ENCODE data around the gene SERPINB4.
"Not testable (repeated sequence)": the region's sequence is repeated elsewhere in the genome, so short reads cannot be mapped to it uniquely, and the experiment has no call there.

SERPINB4 gene

DNA sequence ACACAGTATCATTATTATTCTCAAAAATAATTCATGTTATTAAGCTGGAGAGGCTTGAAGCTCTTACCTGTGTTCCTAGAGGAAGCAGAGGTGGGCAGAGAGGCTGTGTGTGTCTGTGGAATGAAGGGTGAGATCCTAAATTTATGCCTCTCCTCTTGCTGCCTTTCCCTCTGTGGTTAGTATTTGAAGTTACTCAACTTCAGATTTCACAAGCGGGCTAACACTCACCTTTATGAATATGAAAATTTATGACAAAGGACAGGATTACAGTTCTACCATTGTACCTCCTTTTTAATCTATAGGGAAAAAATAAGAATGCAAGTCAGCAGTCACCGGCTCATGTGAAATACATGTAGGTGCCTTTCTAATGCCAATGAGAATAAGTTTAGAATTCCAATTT lies at the start of gene SERPINB4:
TSS of gene SERPINB4 (minus strand) at position 115 of the 400 bp plus-strand sequence. CDS start 679 bp downstream, outside the sequence.
- not testable (repeated sequence) for DNase-seq (ENCODE audit: low read depth)

- no peak for DNase-seq (ENCODE audit: low read depth)
Observed at GRCh38 chr18:63689064-63689463, 45.0 kb upstream of the SERPINB4 start.

- DNase-seq (ENCODE audit: low read depth), result no peak
Observed at GRCh38 chr18:63686871-63687270, 42.8 kb upstream of the SERPINB4 start.

GRCh38 chr18:63684718-63685117 lies 40.7 kb upstream of the SERPINB4 start:
- no peak for DNase-seq (ENCODE audit: low read depth)

- DNase-seq (ENCODE audit: low read depth), result no peak
Observed at GRCh38 chr18:63683890-63684289, 39.8 kb upstream of the SERPINB4 start.

DNA sequence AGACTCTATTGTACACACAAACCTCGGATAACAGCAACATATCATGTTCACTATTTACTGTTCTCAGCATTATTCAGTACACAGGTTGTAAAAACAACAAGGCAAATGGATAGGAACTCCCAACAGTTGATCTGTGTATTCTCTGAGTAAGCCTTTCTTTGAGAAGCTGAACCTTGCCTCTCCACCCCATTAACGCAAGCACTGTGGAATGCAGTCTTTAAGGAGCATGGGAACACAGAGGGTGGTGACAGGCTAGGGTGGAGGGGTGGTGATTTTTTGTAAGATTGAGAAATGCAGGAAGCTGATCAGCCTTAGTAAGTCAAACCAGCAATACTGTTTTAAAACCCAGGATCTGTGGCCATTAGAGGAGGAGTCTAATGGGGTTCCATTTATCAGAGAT lies 39.1 kb upstream of the SERPINB4 start:
- DNase-seq (ENCODE audit: low read depth), result peak; percentile 89

GRCh38 chr18:63681449-63682340 lies 37.6 kb upstream of the SERPINB4 start:
- no peak for DNase-seq (ENCODE audit: low read depth)

DNA sequence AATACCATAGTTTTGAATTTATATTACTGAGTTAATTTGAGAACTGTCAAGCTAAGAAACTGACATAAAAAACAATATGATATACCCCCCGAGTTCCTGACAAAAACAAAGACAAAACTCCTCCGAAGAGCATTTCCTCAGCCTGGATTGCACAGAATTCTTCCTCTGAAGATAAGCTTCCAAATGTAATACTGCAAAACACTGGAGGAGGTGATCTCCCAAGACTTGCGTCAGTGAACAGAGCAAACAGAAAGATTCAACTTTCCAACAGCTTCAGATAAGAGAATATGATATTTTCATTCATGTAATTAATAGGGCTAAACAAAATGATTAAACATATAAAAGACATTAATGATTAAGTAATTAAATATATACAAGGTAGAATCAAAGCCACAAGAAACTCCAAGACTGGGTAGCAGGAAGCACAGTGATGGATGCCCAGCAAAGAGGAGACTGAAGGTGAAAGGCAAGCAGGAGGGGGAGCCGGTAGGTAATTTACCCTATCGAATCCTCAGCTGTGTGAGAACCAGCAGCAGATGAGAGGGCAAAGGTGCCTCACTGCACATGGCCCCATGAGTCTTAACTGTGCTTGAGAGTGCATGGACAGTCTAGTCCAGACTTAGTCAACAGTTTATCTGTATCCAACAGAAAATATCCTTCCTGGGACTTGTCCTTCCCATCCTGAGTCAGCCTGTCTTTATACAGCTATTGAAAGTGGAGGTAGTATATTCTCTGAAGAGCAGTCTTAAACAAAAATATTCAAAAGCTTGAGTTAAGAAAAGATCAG lies 36.0 kb upstream of the SERPINB4 start:
- DNase-seq (ENCODE audit: low read depth), result no peak

DNA sequence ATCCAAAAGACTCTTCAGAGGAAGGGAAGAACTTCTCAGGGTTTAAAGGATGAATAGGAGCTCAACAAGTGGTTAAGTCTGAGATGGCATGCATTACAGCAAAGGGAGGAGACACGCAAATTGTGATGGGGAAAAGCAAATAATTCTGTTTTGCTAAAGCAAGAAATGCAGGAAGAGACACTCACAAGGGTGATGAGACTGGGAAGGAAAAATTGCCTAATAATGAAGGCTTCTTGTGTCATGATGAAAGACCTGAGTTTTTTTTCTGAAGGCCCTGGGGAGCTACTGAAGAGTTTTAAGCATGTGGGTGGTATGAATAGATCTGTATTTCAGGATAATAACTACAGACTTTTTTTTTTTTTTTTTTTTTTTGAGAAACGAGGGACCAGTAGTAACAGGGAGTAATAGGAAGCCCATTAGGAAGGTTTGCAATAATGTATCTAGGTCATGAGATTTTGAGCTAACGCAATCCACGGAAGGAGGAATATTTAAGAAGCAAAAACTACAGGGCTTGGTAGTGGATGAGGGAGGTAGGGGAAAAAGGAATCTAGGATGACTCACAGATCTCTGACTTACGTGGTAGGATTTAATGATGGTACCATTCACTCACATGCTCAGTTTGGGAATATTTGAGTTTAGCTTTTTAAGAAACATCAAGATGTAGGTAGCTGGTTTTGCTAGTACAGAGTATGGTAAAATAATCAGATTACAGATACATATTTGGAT lies 33.6 kb upstream of the SERPINB4 start:
- DNase-seq (ENCODE audit: low read depth), result peak; percentile 30

GRCh38 chr18:63676526-63677323 lies 32.7 kb upstream of the SERPINB4 start:
- no peak for DNase-seq (ENCODE audit: low read depth)

DNA sequence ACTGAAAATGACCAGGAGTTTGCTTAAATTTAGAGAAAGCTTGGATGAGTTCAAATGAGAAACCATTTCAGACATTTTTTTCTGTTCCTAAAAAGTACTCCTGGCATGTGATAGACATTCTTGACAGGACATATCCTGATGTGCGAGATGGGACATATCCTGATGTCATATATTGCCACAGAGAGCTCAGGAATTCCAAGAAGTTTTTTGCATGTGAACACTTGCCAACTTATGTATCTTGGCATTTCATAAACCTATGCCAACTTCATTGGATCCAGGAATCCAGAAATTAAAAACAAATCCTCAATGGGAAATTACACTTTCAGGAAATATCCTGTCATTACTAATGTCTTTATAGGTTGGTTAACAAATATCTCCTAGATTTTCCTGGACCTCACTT lies 20.5 kb upstream of the SERPINB4 start:
- DNase-seq (ENCODE audit: low read depth), result no peak

DNA sequence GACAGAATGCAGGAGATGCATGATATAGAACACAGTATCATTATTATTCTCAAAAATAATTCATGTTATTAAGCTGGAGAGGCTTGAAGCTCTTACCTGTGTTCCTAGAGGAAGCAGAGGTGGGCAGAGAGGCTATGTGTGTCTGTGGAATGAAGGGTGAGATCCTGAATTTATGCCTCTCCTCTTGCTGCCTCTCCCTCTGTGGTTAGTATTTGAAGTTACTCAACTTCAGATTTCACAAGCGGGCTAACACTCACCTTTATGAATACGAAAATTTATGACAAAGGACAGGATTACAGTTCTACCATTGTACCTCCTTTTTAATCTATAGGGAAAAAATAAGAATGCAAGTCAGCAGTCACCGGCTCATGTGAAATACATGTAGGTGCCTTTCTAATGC lies 17.7 kb upstream of the SERPINB4 start, which contains the start of gene SERPINB3:
TSS of gene SERPINB3 (minus strand) at position 144 of the 400 bp plus-strand sequence. CDS start 677 bp downstream, outside the sequence.
- DNase-seq (ENCODE audit: low read depth), result not testable (repeated sequence)

DNA sequence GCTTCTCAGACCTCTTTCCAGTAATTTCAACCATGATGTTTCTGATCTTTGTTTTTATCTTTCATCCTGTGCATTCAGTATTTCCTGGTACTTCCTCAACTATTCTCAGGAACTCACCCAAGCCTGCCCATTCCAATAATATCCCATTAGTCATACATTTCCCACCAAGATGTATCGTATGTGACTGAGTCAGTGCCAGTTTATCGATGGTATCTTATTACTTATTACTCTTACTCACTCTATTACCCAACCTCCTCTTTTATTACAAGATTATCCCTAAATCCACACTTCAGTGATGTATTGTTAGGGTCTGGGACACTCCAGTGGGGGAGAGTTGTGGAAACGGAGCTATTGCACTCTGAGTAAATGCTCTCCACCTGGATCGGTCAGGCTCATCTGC lies 14.9 kb upstream of the SERPINB4 start:
- not testable (repeated sequence) for DNase-seq (ENCODE audit: low read depth)

GRCh38 chr18:63650271-63650670 lies 6.2 kb upstream of the SERPINB4 start:
- DNase-seq (ENCODE audit: low read depth), result not testable (repeated sequence)

DNA sequence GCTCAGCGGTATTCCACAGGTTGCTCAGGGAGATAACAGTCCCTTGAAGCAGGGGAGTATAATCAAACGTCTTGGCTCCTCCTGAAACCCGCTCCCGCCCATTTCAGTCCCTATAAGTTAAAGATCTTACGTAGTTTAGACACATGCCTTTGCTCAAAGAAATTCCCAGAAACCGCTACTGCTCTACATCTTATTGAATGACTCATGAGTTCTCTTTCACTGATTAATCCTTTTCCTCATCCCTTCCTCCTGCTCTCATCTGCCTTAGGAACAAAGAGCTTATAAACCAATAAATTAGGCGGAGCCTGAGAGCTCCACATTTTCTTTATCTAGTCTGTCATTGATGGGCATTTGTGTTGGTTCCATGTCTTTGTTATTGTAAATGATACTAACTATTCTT lies 4.2 kb upstream of the SERPINB4 start:
- no peak for DNase-seq (ENCODE audit: low read depth)

GRCh38 chr18:63646936-63647335 lies 2.9 kb upstream of the SERPINB4 start:
- DNase-seq (ENCODE audit: low read depth), result peak; percentile 25

GRCh38 chr18:63644694-63645093 lies 638 bp upstream of the SERPINB4 start:
- DNase-seq (ENCODE audit: low read depth), result not testable (repeated sequence)

- DNase-seq (ENCODE audit: low read depth), result not testable (repeated sequence)
Observed at GRCh38 chr18:63642668-63643356, 1.2 kb downstream of the SERPINB4 start.

DNA sequence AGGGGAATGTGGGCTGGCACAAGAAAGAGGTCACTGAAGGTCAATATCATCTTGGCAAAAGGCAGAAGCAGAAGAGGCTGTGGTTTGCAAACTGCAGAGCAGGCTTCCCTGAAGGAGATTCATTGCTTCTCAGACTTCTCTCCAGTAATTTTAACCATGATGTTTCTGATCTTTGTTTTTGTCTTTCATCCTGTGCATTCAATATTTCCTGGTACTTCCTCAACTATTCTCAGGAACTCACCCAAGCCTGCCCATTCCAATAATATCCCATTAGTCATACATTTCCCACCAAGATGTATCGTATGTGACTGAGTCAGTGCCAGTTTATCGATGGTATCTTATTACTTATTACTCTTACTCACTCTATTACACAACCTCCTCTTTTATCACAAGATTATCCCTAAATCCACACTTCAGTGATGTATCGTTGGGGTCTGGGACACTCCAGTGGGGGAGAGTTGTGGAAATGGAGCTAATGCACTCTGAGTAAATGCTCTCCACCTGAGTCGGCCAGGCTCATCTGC lies 2.8 kb downstream of the SERPINB4 start:
- DNase-seq (ENCODE audit: low read depth), result peak; percentile 38

DNA sequence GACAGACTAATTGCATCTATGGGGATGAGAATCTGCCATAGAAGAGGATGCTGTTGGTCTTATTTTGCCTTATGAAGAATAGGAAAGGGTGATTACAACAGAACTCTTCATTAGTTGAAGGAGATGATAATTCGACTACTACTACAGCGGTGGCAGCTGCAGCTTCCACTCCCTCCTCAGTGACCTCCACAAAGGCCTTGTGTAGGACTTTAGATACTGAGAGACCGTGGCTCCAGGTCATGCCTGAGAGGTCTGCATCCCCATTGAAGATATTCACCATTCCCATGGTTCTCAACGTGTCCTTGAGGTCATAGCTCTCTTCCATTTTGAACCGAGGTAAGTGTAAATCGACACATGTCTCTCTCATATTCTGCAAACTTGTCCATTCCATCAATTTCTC lies 6.4 kb downstream of the SERPINB4 start:
- DNase-seq (ENCODE audit: low read depth), result no peak

Data from stromal cell of bone marrow (primary cell).